Body of pancreas (tissue), 4 donors: ENCODE results near the gene PARVG. TPM values are rescaled to one million over a fixed set of nuclear protein-coding genes. Genes with fewer than 3 reads are reported as not detected.

Experiments
- ATAC-seq: fragments of 150-250 bp; one replicate; pipeline ENCODE4 v1.9.1; 2016
- DNase-seq, 4 donors: peaks; one replicate each; pipeline ENCODE4 v3.0.0-alpha.2; 2019
- H3K27ac ChIP-seq, 4 donors: fragments of 200-600 bp; sonication (generic); 1 replicate in 3 of 4; 2 replicates in 1 of 4; pipeline versions ENCODE4 v1.5.1 to v1.6.1; 2016 to 2019; ENCODE audit warnings: mild to moderate bottlenecking in 1 of 4, mixed read lengths in 1 of 4, moderate library complexity in 1 of 4
- H3K27me3 ChIP-seq, 2 donors: fragments of 200-600 bp; sonication (generic); one replicate each; pipeline ENCODE4 v1.6.0; 2016; ENCODE audit warnings: mild to moderate bottlenecking in 1 of 2
- H3K36me3 ChIP-seq, 2 donors: fragments of 200-600 bp; sonication (generic); replicated peaks in 1 of 2; 2 replicates each; pipeline ENCODE4 v1.5.1; 2016; ENCODE audit warnings: low read depth in 2 of 2; ENCODE audit not compliant: insufficient read depth in 1 of 2
- H3K4me1 ChIP-seq: fragments of 200-600 bp; sonication (generic); one replicate; pipeline ENCODE4 v1.6.0; 2016
- H3K4me3 ChIP-seq, 2 donors: fragments of 200-600 bp; sonication (generic); 1 replicate in 1 of 2; 2 replicates in 1 of 2; pipeline ENCODE4 v1.5.1; 2016 to 2019
- H3K9me3 ChIP-seq, 3 donors: fragments of 200-600 bp; sonication (generic); 1 replicate in 2 of 3; 2 replicates in 1 of 3; pipeline ENCODE4 v1.5.1; 2016
- POLR2A ChIP-seq, 3 donors: fragments of 450-650 bp; IDR thresholded peaks; one replicate each; pipeline ENCODE4 v1.6.1; 2016; ENCODE audit warnings: antibody characterized with exemption in 3 of 3, mild to moderate bottlenecking in 2 of 3
- WGBS, 2 donors: methylation state at CpG; one replicate each; pipeline ENCODE4 v1.1.5; 2017; 5-methylcytosine and 5-hydroxymethylcytosine counted together
- intact Hi-C: fragments of 100-400 bp; cut with DNase I; formaldehyde crosslinking; loops from one replicate; pipeline ENCODE4 v1.15.1; 2023
- total RNA-seq, 2 donors: library from RNA; depleted of rRNA; stranded (reverse); fragments of >200 nt; gene quantifications; one replicate each; pipeline ENCODE4 v1.1.0, GENCODE V29; 2016
- TF ChIP-seq, protein P1 (sequence below), 7 experiments: fragments of 450-650 bp in 4 of 7; fragments of 200-600 bp in 3 of 7; sonication (generic) in 3 of 7; IDR thresholded peaks; one replicate each; pipeline ENCODE4 v1.5.1; 2016 to 2019; ENCODE audit warnings: antibody characterized with exemption in 7 of 7

PARVG gene
- total RNA-seq, 2 donors from 2014 or later, result 8.8 to 13.2 TPM

DNA sequence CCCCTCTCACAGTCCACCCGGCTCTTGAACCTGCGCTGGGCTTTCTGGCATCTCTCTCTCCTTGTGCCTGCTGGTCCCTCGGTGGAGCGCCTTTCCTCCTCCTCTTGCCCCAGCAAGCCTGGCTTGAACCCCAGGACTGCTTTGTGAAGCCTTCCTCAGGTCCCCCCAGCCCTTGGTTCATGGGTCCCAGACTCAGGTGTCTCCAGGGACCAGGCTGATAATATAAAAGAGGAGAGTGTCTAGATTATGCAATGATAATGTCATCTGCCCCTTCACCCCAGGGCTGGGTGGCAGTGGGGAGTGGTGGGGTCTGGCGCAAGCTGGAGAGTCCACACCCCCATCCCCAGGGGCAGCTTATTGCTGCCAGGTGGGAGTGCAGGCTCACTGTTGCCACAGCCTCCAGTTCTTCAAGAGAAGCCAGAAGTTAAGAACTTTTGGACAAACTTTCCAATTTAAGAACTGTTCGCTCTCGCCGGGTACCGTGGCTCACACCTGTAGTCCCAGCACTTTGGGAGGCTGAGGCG, 36.6 kb upstream of the PARVG start:
- WGBS, 2 donors, result 86 to 89% methylated on average over 6 to 10 of the region's 10 CpGs
- DNase-seq (no peak), ATAC-seq (no peak)
- TF ChIP-seq, protein P1, sequence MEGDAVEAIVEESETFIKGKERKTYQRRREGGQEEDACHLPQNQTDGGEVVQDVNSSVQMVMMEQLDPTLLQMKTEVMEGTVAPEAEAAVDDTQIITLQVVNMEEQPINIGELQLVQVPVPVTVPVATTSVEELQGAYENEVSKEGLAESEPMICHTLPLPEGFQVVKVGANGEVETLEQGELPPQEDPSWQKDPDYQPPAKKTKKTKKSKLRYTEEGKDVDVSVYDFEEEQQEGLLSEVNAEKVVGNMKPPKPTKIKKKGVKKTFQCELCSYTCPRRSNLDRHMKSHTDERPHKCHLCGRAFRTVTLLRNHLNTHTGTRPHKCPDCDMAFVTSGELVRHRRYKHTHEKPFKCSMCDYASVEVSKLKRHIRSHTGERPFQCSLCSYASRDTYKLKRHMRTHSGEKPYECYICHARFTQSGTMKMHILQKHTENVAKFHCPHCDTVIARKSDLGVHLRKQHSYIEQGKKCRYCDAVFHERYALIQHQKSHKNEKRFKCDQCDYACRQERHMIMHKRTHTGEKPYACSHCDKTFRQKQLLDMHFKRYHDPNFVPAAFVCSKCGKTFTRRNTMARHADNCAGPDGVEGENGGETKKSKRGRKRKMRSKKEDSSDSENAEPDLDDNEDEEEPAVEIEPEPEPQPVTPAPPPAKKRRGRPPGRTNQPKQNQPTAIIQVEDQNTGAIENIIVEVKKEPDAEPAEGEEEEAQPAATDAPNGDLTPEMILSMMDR (IDR thresholded peaks at IDR 0.05), result no peak
- no peak for TF ChIP-seq POLR2A (IDR thresholded peaks at IDR 0.05)
- Histone ChIP-seq H3K9me3 (no peaks in the 10 kb centered on the region), H3K27me3 (no peaks in the 10 kb centered on the region), H3K4me1 (no peaks in the 10 kb centered on the region), H3K27ac (no peak overlapping the region), H3K4me3 (no peak overlapping the region), H3K36me3 (no peaks in the 10 kb centered on the region)
- intact Hi-C loops, result no loop called here

DNA sequence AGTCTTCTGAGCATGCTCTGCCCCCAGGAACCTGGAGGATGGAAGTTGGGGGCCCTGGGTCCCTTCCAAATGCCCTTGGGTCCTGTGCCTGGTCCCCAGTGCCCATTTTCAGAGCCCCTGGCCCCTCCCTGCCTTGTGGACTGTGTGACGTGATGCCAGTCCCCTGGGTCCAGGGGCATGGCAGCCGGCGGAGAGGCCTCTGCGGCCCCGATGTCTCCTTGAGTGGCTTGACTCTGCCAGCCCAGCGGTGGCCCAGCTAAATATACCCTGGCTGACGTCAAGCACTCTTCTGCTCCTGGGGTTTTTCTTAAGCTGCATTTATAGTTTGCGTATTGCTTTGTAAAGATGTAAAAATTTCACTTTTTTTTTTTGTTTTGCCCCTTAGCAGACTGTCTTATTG, 35.2 kb upstream of the PARVG start:
- Histone ChIP-seq H3K9me3 (no peaks in the 10 kb centered on the region), H3K4me3 (no peak overlapping the region), H3K4me1 (no peaks in the 10 kb centered on the region), H3K36me3 (no peaks in the 10 kb centered on the region), H3K27ac (no peak overlapping the region), H3K27me3 (no peaks in the 10 kb centered on the region)
- DNase-seq (peak in 2 of 4 donors; percentile 16 to 30), ATAC-seq (no peak)
- TF ChIP-seq, protein P1 (IDR thresholded peaks at IDR 0.05), result no peak
- no peak for TF ChIP-seq POLR2A (IDR thresholded peaks at IDR 0.05)
- intact Hi-C loops, result no loop called here
- WGBS, 2 donors, result 88 to 93% methylated on average over 6 to 8 of the region's 8 CpGs

DNA sequence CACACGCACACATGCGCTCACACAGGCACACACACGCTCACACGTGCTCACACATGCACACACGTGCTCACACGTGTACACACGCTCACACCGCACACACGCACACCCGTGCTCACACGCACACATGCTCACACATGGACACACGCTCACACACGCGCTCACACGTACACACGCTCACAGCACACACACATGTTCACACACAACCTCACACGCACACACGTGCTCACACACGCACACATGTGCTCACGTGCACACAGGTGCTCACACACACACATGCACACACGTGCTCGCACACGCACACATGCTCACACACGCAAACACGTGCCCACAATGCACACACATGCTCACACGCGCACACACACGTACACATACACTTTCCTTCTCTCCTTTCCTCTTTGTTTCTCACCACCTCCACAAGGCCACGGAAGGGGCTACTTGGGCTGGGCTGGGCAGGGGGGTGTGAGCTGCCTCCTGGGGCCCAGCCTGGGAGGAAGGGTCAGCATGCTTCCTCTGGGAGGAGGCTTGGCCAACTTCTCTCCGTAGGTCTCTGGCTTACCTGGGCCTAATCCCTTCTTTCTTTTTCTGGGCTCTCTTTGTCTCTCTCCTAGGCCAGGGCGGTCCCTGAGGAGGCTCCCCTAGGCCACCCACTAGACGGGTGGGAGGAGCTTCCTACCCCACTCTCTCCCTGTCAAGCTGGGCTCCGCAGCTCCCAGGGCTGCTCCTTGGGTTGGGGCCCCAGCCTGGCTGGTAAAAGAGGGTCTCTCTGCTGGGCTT, 34.5 kb upstream of the PARVG start:
- no peak overlapping the region for H3K27ac ChIP-seq
- 80 to 83% methylated on average over 31 to 33 of the region's 33 CpGs for WGBS, 2 donors
- no peaks in the 10 kb centered on the region for H3K36me3 ChIP-seq
- TF ChIP-seq, protein P1 (IDR thresholded peaks at IDR 0.05), result no peak
- no peak for TF ChIP-seq POLR2A (IDR thresholded peaks at IDR 0.05)
- no peaks in the 10 kb centered on the region for H3K9me3 ChIP-seq
- no peaks in the 10 kb centered on the region for H3K4me1 ChIP-seq
- ATAC-seq (no peak), DNase-seq (no peak)
- no peak overlapping the region for H3K4me3 ChIP-seq
- H3K27me3 ChIP-seq, result no peaks in the 10 kb centered on the region
- intact Hi-C loops, result no loop called here

DNA sequence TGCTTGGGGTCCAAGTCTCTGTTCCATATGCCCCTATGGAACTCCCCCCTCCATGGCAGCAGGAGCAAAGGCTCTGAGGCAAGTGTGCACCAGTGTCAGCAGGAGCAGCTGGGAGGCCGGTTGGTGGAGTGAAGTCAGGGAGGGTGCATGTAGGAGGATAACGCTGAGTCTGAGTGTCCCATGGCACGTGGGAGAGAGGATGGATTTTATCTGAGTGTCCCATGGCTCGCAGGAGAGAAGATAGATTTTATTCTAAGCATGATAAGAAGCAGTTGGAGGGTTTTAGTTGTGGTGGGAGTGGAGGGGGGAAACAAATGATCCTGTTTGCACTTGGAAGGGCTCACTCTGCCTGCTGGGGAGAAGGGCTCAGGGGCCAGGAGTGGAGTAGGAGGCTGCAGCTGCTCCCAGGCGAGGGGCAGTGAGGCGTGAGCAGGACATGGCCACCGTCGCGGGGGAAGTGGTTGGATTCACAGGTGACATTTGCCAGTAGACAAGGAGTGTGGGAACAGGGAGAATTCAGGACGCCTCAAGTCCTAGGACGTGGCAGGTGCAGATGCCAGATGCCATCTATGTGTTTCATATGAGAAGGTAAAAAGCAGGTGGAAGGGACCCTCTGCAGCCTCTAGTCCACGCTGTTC, 33.6 kb upstream of the PARVG start:
- Histone ChIP-seq H3K4me1 (no peaks in the 10 kb centered on the region), H3K27ac (no peak overlapping the region), H3K9me3 (no peaks in the 10 kb centered on the region), H3K4me3 (no peak overlapping the region), H3K36me3 (no peaks in the 10 kb centered on the region), H3K27me3 (no peaks in the 10 kb centered on the region)
- WGBS, 2 donors, result 62 to 79% methylated on average over 12 of the region's 12 CpGs
- DNase-seq (no peak), ATAC-seq (no peak)
- intact Hi-C loops, result no loop called here
- no peak for TF ChIP-seq POLR2A (IDR thresholded peaks at IDR 0.05)
- TF ChIP-seq, protein P1 (IDR thresholded peaks at IDR 0.05), result no peak
